Measurements from ENCODE around the gene JMJD4. TPM values are rescaled to one million over a fixed set of nuclear protein-coding genes. Genes with fewer than 3 reads are reported as not detected.
A peak's percentile ranks its signal among the peaks of the same experiment; 100 is the strongest.

The JMJD4 gene
- total and polyA plus RNA-seq, 9 of the 15 experiments (the other 6 are each of a cell fraction or from before 2014, with no cell fraction given) = 1.4 to 42.6 (median 29.2) TPM

DNA sequence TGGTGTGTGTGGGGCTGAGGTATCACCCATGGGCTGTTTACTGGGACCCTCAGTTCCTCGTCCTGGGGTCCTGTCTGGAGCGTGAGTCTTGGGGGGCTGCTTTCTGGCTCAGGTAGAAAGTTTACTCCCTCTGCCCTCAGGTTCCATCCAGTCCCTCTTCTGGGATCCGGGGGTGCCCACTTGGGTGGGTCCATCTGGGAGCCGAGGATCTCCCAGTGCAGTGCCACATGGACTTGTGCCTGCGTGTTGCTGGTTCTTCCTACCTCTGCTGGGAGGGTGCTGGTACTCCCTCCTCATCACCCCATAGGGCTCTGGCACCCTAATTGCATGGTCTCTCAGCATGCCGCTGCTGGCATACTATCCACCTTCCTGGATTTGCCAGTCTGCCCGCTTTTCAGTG is 14.1 kb upstream of the JMJD4 start (continued):
- TF ChIP-seq CEBPG (CRISPR knock-in tag; IDR thresholded peaks at IDR 0.05) (no peak), CEBPG (tag; conservative IDR thresholded peaks at IDR 0.05 in 1 of 2, IDR thresholded peaks at IDR 0.05 in 1 of 2) (peak in 1 of 2 experiments; percentile 5; a peak in 1 of 4 replicates), SRSF3 (IDR thresholded peaks at IDR 0.05; ENCODE audit: insufficient read depth, low read length) (no peak), RFX7 (CRISPR knock-in tag; IDR thresholded peaks at IDR 0.05) (no peak), WHSC1 (IDR thresholded peaks at IDR 0.05; ENCODE audit: low read length) (peak; percentile 32), POLR3G (IDR thresholded peaks at IDR 0.05; ENCODE audit: extremely low read depth, insufficient read length, insufficient replicate concordance) (no peak), NRF1 (conservative IDR thresholded peaks at IDR 0.05 in 1 of 2, IDR thresholded peaks at IDR 0.05 in 1 of 2) (no peak), NR4A1 (CRISPR knock-in tag; IDR thresholded peaks at IDR 0.05) (no peak), NR4A1 (tag; IDR thresholded peaks at IDR 0.05) (0 out of 2 replicates have a peak, but pooled peaks have one; percentile 61), NBN (IDR thresholded peaks at IDR 0.05; ENCODE audit: low read depth) (no peak), CC2D1A (IDR thresholded peaks at IDR 0.05) (no peak), KDM1A (IDR thresholded peaks at IDR 0.05) (no peak), PCBP1 (IDR thresholded peaks at IDR 0.05; ENCODE audit: low read depth, low read length, poor library complexity, severe bottlenecking) (no peak)
- TF ChIP-seq, protein P1, sequence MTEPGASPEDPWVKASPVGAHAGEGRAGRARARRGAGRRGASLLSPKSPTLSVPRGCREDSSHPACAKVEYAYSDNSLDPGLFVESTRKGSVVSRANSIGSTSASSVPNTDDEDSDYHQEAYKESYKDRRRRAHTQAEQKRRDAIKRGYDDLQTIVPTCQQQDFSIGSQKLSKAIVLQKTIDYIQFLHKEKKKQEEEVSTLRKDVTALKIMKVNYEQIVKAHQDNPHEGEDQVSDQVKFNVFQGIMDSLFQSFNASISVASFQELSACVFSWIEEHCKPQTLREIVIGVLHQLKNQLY (CRISPR knock-in tag; conservative IDR thresholded peaks at IDR 0.05) = no peak
- TF ChIP-seq, protein P2, sequence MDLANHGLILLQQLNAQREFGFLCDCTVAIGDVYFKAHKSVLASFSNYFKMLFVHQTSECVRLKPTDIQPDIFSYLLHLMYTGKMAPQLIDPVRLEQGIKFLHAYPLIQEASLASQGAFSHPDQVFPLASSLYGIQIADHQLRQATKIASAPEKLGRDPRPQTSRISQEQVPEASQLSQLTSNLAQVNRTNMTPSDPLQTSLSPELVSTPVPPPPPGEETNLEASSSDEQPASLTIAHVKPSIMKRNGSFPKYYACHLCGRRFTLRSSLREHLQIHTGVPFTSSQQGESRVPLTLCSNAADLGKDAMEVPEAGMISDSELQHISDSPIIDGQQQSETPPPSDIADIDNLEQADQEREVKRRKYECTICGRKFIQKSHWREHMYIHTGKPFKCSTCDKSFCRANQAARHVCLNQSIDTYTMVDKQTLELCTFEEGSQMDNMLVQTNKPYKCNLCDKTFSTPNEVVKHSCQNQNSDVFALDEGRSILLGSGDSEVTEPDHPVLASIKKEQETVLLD (IDR thresholded peaks at IDR 0.05) = no peak
- TF ChIP-seq, protein P3, sequence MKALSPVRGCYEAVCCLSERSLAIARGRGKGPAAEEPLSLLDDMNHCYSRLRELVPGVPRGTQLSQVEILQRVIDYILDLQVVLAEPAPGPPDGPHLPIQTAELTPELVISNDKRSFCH (CRISPR knock-in tag; IDR thresholded peaks at IDR 0.05) = no peak
- TF ChIP-seq, protein P3 (tag; IDR thresholded peaks at IDR 0.05) = peak; percentile 65; the same call in 1 of the 2 replicates
- TF ChIP-seq, protein P4, sequence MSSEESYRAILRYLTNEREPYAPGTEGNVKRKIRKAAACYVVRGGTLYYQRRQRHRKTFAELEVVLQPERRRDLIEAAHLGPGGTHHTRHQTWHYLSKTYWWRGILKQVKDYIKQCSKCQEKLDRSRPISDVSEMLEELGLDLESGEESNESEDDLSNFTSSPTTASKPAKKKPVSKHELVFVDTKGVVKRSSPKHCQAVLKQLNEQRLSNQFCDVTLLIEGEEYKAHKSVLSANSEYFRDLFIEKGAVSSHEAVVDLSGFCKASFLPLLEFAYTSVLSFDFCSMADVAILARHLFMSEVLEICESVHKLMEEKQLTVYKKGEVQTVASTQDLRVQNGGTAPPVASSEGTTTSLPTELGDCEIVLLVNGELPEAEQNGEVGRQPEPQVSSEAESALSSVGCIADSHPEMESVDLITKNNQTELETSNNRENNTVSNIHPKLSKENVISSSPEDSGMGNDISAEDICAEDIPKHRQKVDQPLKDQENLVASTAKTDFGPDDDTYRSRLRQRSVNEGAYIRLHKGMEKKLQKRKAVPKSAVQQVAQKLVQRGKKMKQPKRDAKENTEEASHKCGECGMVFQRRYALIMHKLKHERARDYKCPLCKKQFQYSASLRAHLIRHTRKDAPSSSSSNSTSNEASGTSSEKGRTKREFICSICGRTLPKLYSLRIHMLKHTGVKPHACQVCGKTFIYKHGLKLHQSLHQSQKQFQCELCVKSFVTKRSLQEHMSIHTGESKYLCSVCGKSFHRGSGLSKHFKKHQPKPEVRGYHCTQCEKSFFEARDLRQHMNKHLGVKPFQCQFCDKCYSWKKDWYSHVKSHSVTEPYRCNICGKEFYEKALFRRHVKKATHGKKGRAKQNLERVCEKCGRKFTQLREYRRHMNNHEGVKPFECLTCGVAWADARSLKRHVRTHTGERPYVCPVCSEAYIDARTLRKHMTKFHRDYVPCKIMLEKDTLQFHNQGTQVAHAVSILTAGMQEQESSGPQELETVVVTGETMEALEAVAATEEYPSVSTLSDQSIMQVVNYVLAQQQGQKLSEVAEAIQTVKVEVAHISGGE (CRISPR knock-in tag; IDR thresholded peaks at IDR 0.05) = peak in 1 of 3 experiments; percentile 16; a peak in 1 of 6 replicates
